GM12878 (cell line): Measurements from ENCODE around the gene DMPK. TPM values are rescaled to one million over a fixed set of nuclear protein-coding genes. Genes with fewer than 3 reads are reported as not detected.

Source experiments
- ASH2L ChIP-seq: fragments of 300-600, 200-600 bp; sonication (generic); IDR thresholded peaks from 2 replicates; pipeline ENCODE4 v1.6.1; 2017; ENCODE audit warnings: low read depth, mild to moderate bottlenecking, borderline replicate concordance
- BHLHE40 ChIP-seq, 2 experiments: fragments of 450-650 bp in 1 of 2; IDR thresholded peaks; 2 replicates each; pipeline ENCODE4 v1.6.1; 2011 to 2017; ENCODE audit warnings: low read depth in 2 of 2, borderline replicate concordance in 1 of 2, improper control_type of control experiment in 1 of 2, low read length in 1 of 2, mild to moderate bottlenecking in 1 of 2
- CBFB ChIP-seq: IDR thresholded peaks from 2 replicates; pipeline ENCODE4 v1.6.1; 2016; ENCODE audit warnings: antibody characterized with exemption, low read depth
- CREB1 ChIP-seq: IDR thresholded peaks from 2 replicates; pipeline ENCODE4 v1.6.1; 2012; ENCODE audit warnings: low read depth, mild to moderate bottlenecking, inconsistent platforms
- IKZF1 ChIP-seq: fragments of 450-650 bp; conservative IDR thresholded peaks from 2 replicates; pipeline ENCODE4 v1.6.1; 2017; ENCODE audit warnings: antibody characterized with exemption, mild to moderate bottlenecking
- KDM1A ChIP-seq: fragments of 200-600 bp; sonication (generic); IDR thresholded peaks from 2 replicates; pipeline ENCODE4 v1.6.1; 2016; ENCODE audit warnings: borderline replicate concordance
- MAX ChIP-seq: IDR thresholded peaks from 2 replicates; pipeline ENCODE4 v1.6.1; 2012; ENCODE audit warnings: low read depth, low read length, improper control_type of control experiment
- MEF2B ChIP-seq: fragments of 450-650 bp; IDR thresholded peaks from 2 replicates; pipeline ENCODE4 v1.6.1; 2018; ENCODE audit warnings: mild to moderate bottlenecking, moderate library complexity; ENCODE audit not compliant: partially characterized antibody, poor library complexity, severe bottlenecking
- NBN ChIP-seq: fragments of 450-650 bp; IDR thresholded peaks from 2 replicates; pipeline ENCODE4 v1.6.1; 2016
- PML ChIP-seq: IDR thresholded peaks from 2 replicates; pipeline ENCODE4 v1.6.1; 2012; ENCODE audit warnings: low read length, inconsistent platforms
- POLR2A ChIP-seq: IDR thresholded peaks from 2 replicates; pipeline ENCODE4 v1.6.1; 2011; ENCODE audit warnings: low read depth, mild to moderate bottlenecking, low read length
- POLR2AphosphoS5 ChIP-seq: IDR thresholded peaks from 2 replicates; pipeline ENCODE4 v1.6.1; 2011; ENCODE audit warnings: mild to moderate bottlenecking, low read length, inconsistent platforms
- POU2F2 ChIP-seq: IDR thresholded peaks from 3 replicates; pipeline ENCODE4 v1.6.1; 2011; ENCODE audit warnings: low read depth, mild to moderate bottlenecking, low read length, borderline replicate concordance
- REST ChIP-seq: IDR thresholded peaks from 2 replicates; pipeline ENCODE4 v1.6.1; 2012; ENCODE audit warnings: mild to moderate bottlenecking, low read depth, low read length
- SIN3A ChIP-seq: IDR thresholded peaks from 2 replicates; pipeline ENCODE4 v1.6.1; 2012; ENCODE audit warnings: low read depth, low read length, improper control_type of control experiment
- SMC3 ChIP-seq: IDR thresholded peaks from 2 replicates; pipeline ENCODE4 v1.6.1; 2011; ENCODE audit warnings: low read length, improper control_type of control experiment, borderline replicate concordance
- SRF ChIP-seq, 2 experiments: IDR thresholded peaks; 2 replicates each; pipeline ENCODE4 v1.6.1; 2011; ENCODE audit warnings: low read depth in 2 of 2, low read length in 2 of 2, mild to moderate bottlenecking in 1 of 2, moderate library complexity in 1 of 2
- SUZ12 ChIP-seq: fragments of 200-600 bp; sonication (generic); IDR thresholded peaks from one replicate; pipeline ENCODE4 v1.6.1; 2018; ENCODE audit warnings: antibody characterized with exemption, mild to moderate bottlenecking; ENCODE audit not compliant: unreplicated experiment
- USF2 ChIP-seq: IDR thresholded peaks from 2 replicates; pipeline ENCODE4 v1.6.1; 2011; ENCODE audit warnings: low read depth, low read length, improper control_type of control experiment, borderline replicate concordance
- ZBTB40 ChIP-seq: fragments of 450-650 bp; IDR thresholded peaks from 2 replicates; pipeline ENCODE4 v1.6.1; 2016; ENCODE audit warnings: mild to moderate bottlenecking, moderate library complexity, borderline replicate concordance
- ZNF384 ChIP-seq: IDR thresholded peaks from 2 replicates; pipeline ENCODE4 v1.6.1; 2012; ENCODE audit warnings: low read depth, mild to moderate bottlenecking, low read length, improper control_type of control experiment, borderline replicate concordance
- polyA plus RNA-seq, 11 experiments: library from polyadenylated mRNA; depleted of rRNA in 4 of 11; unstranded in 6 of 11; stranded (reverse) in 5 of 11; fragments of >200 nt; fragmentation: Nextera tagmentation in 4 of 11; fragmentation: Illumina TruSeq in 1 of 11; extraction: Ambion mirVana in 4 of 11; extraction: Trizol in 1 of 11; gene quantifications; 1 replicate in 1 of 11; 2 replicates in 10 of 11; pipeline versions ENCODE4 v1.2.1 to v1.2.3, GENCODE V29; 2011 to 2016; ENCODE audit warnings: inconsistent platforms in 2 of 11, missing spikeins in 2 of 11, low read depth in 1 of 11
- total RNA-seq, 4 experiments: library from RNA; depleted of rRNA in 3 of 4; stranded (reverse); fragments of >200 nt in 3 of 4; fragmentation: Illumina TruSeq in 1 of 4; extraction: Trizol in 1 of 4; gene quantifications; 2 replicates each; pipeline versions ENCODE4 v1.2.1 to v1.2.3, GENCODE V29; 2013 to 2021

Gene DMPK
- total and polyA plus RNA-seq, 10 of the 15 experiments (the other 5 are each of a cell fraction or from before 2014, with no cell fraction given): 0.60 to 33.6 (median 5.2) TPM

GRCh38 chr19:45792470-45793177 is 10.3 kb upstream of the DMPK start, which contains the start of gene DMWD (continued):
- TF ChIP-seq SMC3 (no peak), SUZ12 (no peak), USF2 (no peak), POU2F2 (peak; percentile 73; the same call in 1 of the 3 replicates), POLR2A (peak; percentile 80), CBFB (peak; percentile 82; the same call in 1 of the 2 replicates), SIN3A (peak; percentile 55; the same call in 1 of the 2 replicates), ZBTB40 (peak; percentile 86), MAX (peak; percentile 51; the same call in 1 of the 2 replicates), REST (no peak), ZNF384 (peak; percentile 85), ASH2L (no peak), BHLHE40 (IDR thresholded peaks at IDR 0.05; ENCODE audit: borderline replicate concordance in 1 of 2, low read depth in 2 of 2, low read length in 1 of 2) (peak; percentile 30 to 54; a peak in 2 of 4 replicates), PML (no peak), MEF2B (peak; percentile 85), CREB1 (no peak), KDM1A (no peak), IKZF1 (peak; percentile 75), NBN (peak; percentile 51; the same call in 1 of the 2 replicates), POLR2AphosphoS5 (no peak), SRF (IDR thresholded peaks at IDR 0.05; ENCODE audit: low read depth in 2 of 2, low read length in 2 of 2) (peak in 1 of 2 experiments; percentile 70; a peak in 2 of 4 replicates)
